ENCODE data around the gene PI4KA.

- no peak for TF ChIP-seq CTCF (IDR thresholded peaks at IDR 0.05)
- no peak for TF ChIP-seq POLR2A (IDR thresholded peaks at IDR 0.05)
Measured at GRCh38 chr22:20805972-20806471, 52.6 kb downstream of the PI4KA start.

All from body of pancreas (tissue), 4 donors.